GM12891 (cell line): ENCODE measurements around the gene YIPF6.
"Not testable (repeated sequence)": the region's sequence is repeated elsewhere in the genome, so short reads cannot be mapped to it uniquely, and the experiment has no call there.

Experiments used
- DNase-seq: peaks from one replicate; pipeline ENCODE4 v3.0.0; 2011; ENCODE audit warnings: low spot score; ENCODE audit not compliant: insufficient read length
- FAIRE-seq: peaks from 2 replicates; lab custom pipeline; 2011; peaks lifted over from hg19 to GRCh38; lab: Jason Lieb, UNC
- PAX5 ChIP-seq: IDR thresholded peaks from 2 replicates; pipeline ENCODE4 v1.6.1; 2011; ENCODE audit warnings: low read length, moderate library complexity, mild to moderate bottlenecking; ENCODE audit not compliant: insufficient read depth, severe bottlenecking
- POLR2A ChIP-seq: IDR thresholded peaks from 2 replicates; pipeline ENCODE4 v1.6.1; 2011; ENCODE audit warnings: low read depth, low read length, control low read depth
- POLR2AphosphoS5 ChIP-seq: IDR thresholded peaks from 2 replicates; pipeline ENCODE4 v1.6.1; 2011; ENCODE audit warnings: low read depth, low read length, control low read depth
- POU2F2 ChIP-seq: IDR thresholded peaks from 2 replicates; pipeline ENCODE4 v1.6.1; 2011; ENCODE audit warnings: low read depth, mild to moderate bottlenecking, control low read depth, low read length, moderate library complexity
- SPI1 ChIP-seq: IDR thresholded peaks from 2 replicates; pipeline ENCODE4 v1.6.1; 2011; ENCODE audit warnings: low read depth, low read length, control low read depth
- TAF1 ChIP-seq: IDR thresholded peaks from 2 replicates; pipeline ENCODE4 v1.6.1; 2011; ENCODE audit warnings: low read depth, low read length, control low read depth

YIPF6 gene

GRCh38 chrX:68464796-68465195, 34.1 kb upstream of the YIPF6 start:
- no peak for DNase-seq
- FAIRE-seq = no peak
- no peak for TF ChIP-seq TAF1
- no peak for TF ChIP-seq POLR2A
- TF ChIP-seq SPI1 = no peak
- TF ChIP-seq POU2F2 = no peak
- no peak for TF ChIP-seq POLR2AphosphoS5
- no peak for TF ChIP-seq PAX5

- no peak for TF ChIP-seq PAX5
- no peak for TF ChIP-seq POLR2AphosphoS5
- FAIRE-seq (no peak), DNase-seq (no peak)
Measured at GRCh38 chrX:68480969-68481368, 17.9 kb upstream of the YIPF6 start.

- not testable (repeated sequence) for FAIRE-seq, DNase-seq
Measured at GRCh38 chrX:68486198-68486597, 12.7 kb upstream of the YIPF6 start.

GRCh38 chrX:68487254-68487653, 11.6 kb upstream of the YIPF6 start:
- TF ChIP-seq SPI1 (no peak), POLR2A (no peak), PAX5 (no peak), POLR2AphosphoS5 (no peak), POU2F2 (no peak), TAF1 (no peak)
- FAIRE-seq = no peak
- DNase-seq = no peak

GRCh38 chrX:68487924-68488323, 10.9 kb upstream of the YIPF6 start:
- FAIRE-seq = no peak

GRCh38 chrX:68488657-68489056, 10.2 kb upstream of the YIPF6 start:
- DNase-seq = no peak
- FAIRE-seq = no peak
- no peak for TF ChIP-seq TAF1
- TF ChIP-seq SPI1 = no peak
- no peak for TF ChIP-seq POU2F2
- no peak for TF ChIP-seq POLR2A
- TF ChIP-seq PAX5 = no peak
- no peak for TF ChIP-seq POLR2AphosphoS5

More at GRCh38 chrX:68487924-68488323, 10.9 kb upstream of the YIPF6 start:
- no peak for DNase-seq
- TF ChIP-seq SPI1 (no peak), POU2F2 (no peak), POLR2AphosphoS5 (no peak), TAF1 (no peak), PAX5 (no peak), POLR2A (no peak)

GRCh38 chrX:68490644-68491043, 8.2 kb upstream of the YIPF6 start:
- DNase-seq = no peak
- TF ChIP-seq POLR2AphosphoS5 = no peak
- no peak for TF ChIP-seq PAX5
- no peak for TF ChIP-seq TAF1
- no peak for TF ChIP-seq POLR2A
- TF ChIP-seq POU2F2 = no peak
- TF ChIP-seq SPI1 = no peak
- FAIRE-seq = no peak

GRCh38 chrX:68492583-68492982, 6.3 kb upstream of the YIPF6 start:
- DNase-seq (no peak), FAIRE-seq (no peak)
- TF ChIP-seq POLR2A = no peak
- no peak for TF ChIP-seq PAX5
- TF ChIP-seq SPI1 = no peak
- no peak for TF ChIP-seq TAF1
- TF ChIP-seq POU2F2 = no peak
- TF ChIP-seq POLR2AphosphoS5 = no peak

- DNase-seq, FAIRE-seq: not testable (repeated sequence)
Measured at GRCh38 chrX:68493776-68494175, 5.1 kb upstream of the YIPF6 start.

- FAIRE-seq (no peak), DNase-seq (no peak)
- TF ChIP-seq TAF1 (no peak), PAX5 (no peak), POU2F2 (no peak), POLR2AphosphoS5 (no peak), SPI1 (no peak), POLR2A (no peak)
Measured at GRCh38 chrX:68498044-68498507, 775 bp upstream of the YIPF6 start.

- TF ChIP-seq SPI1 (no peak), POU2F2 (no peak), PAX5 (no peak), POLR2AphosphoS5 (no peak), TAF1 (no peak), POLR2A (no peak)
- FAIRE-seq (no peak), DNase-seq (no peak)
Measured at GRCh38 chrX:68499543-68500504, 973 bp downstream of the YIPF6 start.
